ENCODE measurements around the gene S100A14. TPM values are rescaled to one million over a fixed set of nuclear protein-coding genes. Genes with fewer than 3 reads are reported as not detected.

Gene S100A14
- total RNA-seq, 1 experiment from 2014 or later: 0.63 TPM

DNA sequence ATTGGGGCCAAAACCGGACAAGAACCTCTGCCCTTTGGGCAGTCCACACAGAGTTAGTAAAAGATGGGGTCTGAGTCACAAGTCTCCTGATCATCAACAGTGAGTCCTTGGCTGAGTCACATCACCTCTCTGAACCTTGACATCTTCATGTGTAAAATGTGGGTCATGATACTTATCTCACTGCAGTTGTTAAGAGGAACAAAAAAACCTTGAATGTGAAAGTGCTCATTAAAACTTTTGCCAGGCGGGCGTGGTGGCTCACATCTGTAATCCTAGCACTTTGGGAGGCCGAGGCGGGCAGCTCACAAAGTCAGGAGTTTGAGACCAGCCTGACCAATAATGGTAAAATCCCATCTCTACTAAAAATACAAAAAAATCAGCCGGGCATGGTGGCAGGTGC, 18.9 kb downstream of the S100A14 start:
- no peak overlapping the region for H3K4me2 ChIP-seq (ENCODE audit: insufficient read depth, insufficient read length, low read length)
- H3K9me3 ChIP-seq (ENCODE audit: control insufficient read depth, low read depth, low read length): no peaks in the 10 kb centered on the region
- no peak overlapping the region for H3K56ac ChIP-seq (ENCODE audit: insufficient read length, low read depth, low read length)
- H2BK20ac ChIP-seq (ENCODE audit: low read depth, low read length, poor library complexity, severe bottlenecking): no peak overlapping the region
- no peak overlapping the region for H3K18ac ChIP-seq (ENCODE audit: insufficient read length, low read depth, low read length)
- peaks cover 19% of the 10 kb centered on the region in 2 experiments for H3K4me1 Mint-ChIP-seq
- H2AFZ ChIP-seq (ENCODE audit: low read length): no peak overlapping the region
- no peak overlapping the region for H3T11ph ChIP-seq (ENCODE audit: low read length)
- peaks cover 7% of the 10 kb centered on the region; the same call in 1 of the 2 replicates for H3K4me1 ChIP-seq (ENCODE audit: insufficient read depth, low read length)
- H3K79me1 ChIP-seq (ENCODE audit: insufficient read depth, low read depth, low read length, poor library complexity, severe bottlenecking): no peaks in the 10 kb centered on the region
- H3K27me3 Mint-ChIP-seq (ENCODE audit: low read depth): no peaks in the 10 kb centered on the region; the same call in none of the 2 replicates
- no peak overlapping the region for H2BK12ac ChIP-seq (ENCODE audit: insufficient read length, low read depth, low read length)
- H3K27ac ChIP-seq (ENCODE audit: insufficient read length, low read depth, low read length): no peak overlapping the region
- no peak overlapping the region for H3K4ac ChIP-seq (ENCODE audit: low read depth, low read length)
- no peak overlapping the region for H2AK5ac ChIP-seq (ENCODE audit: insufficient read length, low read length)
- DNase-seq: no peak
- H3K79me2 ChIP-seq (ENCODE audit: insufficient read depth, low read length): no peaks in the 10 kb centered on the region
- WGBS (ENCODE audit: extremely low coverage, insufficient read length, low lambda C conversion rate): no CpG with 5 or more reads among the region's 6 CpGs
- no peak overlapping the region for H2BK120ac ChIP-seq (ENCODE audit: low read depth, low read length, poor library complexity, severe bottlenecking)
- no peak overlapping the region for H4K5ac ChIP-seq (ENCODE audit: insufficient read length, low read depth, low read length)
- H3K27ac Mint-ChIP-seq: no peak overlapping the region
- H3K9ac ChIP-seq (ENCODE audit: extremely low read depth, insufficient read length, low read length): no peak overlapping the region
- H2BK15ac ChIP-seq (ENCODE audit: low read depth, low read length): no peak overlapping the region
- no peak overlapping the region for H3K4me3 Mint-ChIP-seq
- H2BK5ac ChIP-seq (ENCODE audit: insufficient read length, low read length): no peak overlapping the region
- H4K20me1 ChIP-seq (ENCODE audit: control insufficient read depth, insufficient read depth, insufficient read length): no peaks in the 10 kb centered on the region
- H3K9me3 Mint-ChIP-seq: no peaks in the 10 kb centered on the region
- no peaks in the 10 kb centered on the region for H3K23me2 ChIP-seq (ENCODE audit: insufficient read length, low read depth, low read length, poor library complexity, severe bottlenecking)
- no peak overlapping the region for H3K23ac ChIP-seq (ENCODE audit: insufficient read length, low read depth, low read length)
- no peaks in the 10 kb centered on the region for H3K36me3 Mint-ChIP-seq (ENCODE audit: insufficient read depth in 1 of 3, low read depth in 3 of 3)
- TF ChIP-seq, protein P1, sequence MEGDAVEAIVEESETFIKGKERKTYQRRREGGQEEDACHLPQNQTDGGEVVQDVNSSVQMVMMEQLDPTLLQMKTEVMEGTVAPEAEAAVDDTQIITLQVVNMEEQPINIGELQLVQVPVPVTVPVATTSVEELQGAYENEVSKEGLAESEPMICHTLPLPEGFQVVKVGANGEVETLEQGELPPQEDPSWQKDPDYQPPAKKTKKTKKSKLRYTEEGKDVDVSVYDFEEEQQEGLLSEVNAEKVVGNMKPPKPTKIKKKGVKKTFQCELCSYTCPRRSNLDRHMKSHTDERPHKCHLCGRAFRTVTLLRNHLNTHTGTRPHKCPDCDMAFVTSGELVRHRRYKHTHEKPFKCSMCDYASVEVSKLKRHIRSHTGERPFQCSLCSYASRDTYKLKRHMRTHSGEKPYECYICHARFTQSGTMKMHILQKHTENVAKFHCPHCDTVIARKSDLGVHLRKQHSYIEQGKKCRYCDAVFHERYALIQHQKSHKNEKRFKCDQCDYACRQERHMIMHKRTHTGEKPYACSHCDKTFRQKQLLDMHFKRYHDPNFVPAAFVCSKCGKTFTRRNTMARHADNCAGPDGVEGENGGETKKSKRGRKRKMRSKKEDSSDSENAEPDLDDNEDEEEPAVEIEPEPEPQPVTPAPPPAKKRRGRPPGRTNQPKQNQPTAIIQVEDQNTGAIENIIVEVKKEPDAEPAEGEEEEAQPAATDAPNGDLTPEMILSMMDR (conservative IDR thresholded peaks at IDR 0.05): no peak
- H3K27me3 ChIP-seq (ENCODE audit: insufficient read depth, low read length): no peaks in the 10 kb centered on the region
- H3K14ac ChIP-seq (ENCODE audit: insufficient read depth, low read length): no peak overlapping the region
- H4K91ac ChIP-seq (ENCODE audit: insufficient read length, low read depth, low read length): no peak overlapping the region
- H4K8ac ChIP-seq (replicated peaks; ENCODE audit: insufficient read length, low read depth, low read length): no peak overlapping the region
